ENCODE results near the gene RAB26. TPM values are rescaled to one million over a fixed set of nuclear protein-coding genes. Genes with fewer than 3 reads are reported as not detected.
A peak's percentile ranks its signal among the peaks of the same experiment; 100 is the strongest.
"Not testable (repeated sequence)": the region's sequence is repeated elsewhere in the genome, so short reads cannot be mapped to it uniquely, and the experiment has no call there.

The RAB26 gene
- total RNA-seq, 2 donors from 2014 or later, result 1.8 to 5.1 TPM

DNA sequence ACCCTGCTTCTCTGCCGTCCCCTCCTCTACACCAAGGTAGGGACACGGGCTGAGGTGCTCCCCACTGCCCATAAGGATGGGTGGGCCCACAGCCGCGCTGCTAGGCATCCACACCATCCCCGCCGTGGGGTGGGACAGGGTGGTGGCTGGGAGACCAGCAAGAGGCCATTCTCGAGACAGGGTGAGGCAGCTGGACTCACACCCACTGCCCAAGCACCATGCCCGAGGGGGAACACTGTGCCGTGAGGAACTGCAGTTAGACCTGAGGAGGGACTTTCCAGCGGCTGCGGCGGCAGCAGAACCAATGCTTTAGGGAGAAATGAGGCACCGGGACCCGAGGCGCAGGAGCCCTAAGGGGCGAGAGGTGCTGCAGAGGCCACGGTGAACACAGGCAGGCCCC is 26.0 kb upstream of the RAB26 start:
- Histone ChIP-seq H3K27ac (peak overlapping the region; percentile 84 to 92), H3K4me1 (replicated peaks) (peaks cover 32% of the 10 kb centered on the region), H3K4me3 (no peak overlapping the region), H3K36me3 (no peaks in the 10 kb centered on the region), H3K9me3 (no peaks in the 10 kb centered on the region), H3K27me3 (replicated peaks; ENCODE audit: insufficient read depth) (no peaks in the 10 kb centered on the region)
- intact Hi-C loops (cut with DNase I), result no loop called here
- no peak for DNase-seq (ENCODE audit: low spot score)
- TF ChIP-seq POLR2A (IDR thresholded peaks at IDR 0.05), result no peak
- TF ChIP-seq, protein P1, sequence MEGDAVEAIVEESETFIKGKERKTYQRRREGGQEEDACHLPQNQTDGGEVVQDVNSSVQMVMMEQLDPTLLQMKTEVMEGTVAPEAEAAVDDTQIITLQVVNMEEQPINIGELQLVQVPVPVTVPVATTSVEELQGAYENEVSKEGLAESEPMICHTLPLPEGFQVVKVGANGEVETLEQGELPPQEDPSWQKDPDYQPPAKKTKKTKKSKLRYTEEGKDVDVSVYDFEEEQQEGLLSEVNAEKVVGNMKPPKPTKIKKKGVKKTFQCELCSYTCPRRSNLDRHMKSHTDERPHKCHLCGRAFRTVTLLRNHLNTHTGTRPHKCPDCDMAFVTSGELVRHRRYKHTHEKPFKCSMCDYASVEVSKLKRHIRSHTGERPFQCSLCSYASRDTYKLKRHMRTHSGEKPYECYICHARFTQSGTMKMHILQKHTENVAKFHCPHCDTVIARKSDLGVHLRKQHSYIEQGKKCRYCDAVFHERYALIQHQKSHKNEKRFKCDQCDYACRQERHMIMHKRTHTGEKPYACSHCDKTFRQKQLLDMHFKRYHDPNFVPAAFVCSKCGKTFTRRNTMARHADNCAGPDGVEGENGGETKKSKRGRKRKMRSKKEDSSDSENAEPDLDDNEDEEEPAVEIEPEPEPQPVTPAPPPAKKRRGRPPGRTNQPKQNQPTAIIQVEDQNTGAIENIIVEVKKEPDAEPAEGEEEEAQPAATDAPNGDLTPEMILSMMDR (IDR thresholded peaks at IDR 0.05), result no peak
- TF ChIP-seq POLR2AphosphoS5 (IDR thresholded peaks at IDR 0.05), result no peak
- 69% methylated on average over 17 of the region's 17 CpGs for WGBS

GRCh38 chr16:2122934-2123683 is 25.3 kb upstream of the RAB26 start:
- intact Hi-C loops (cut with DNase I); H3K9me3 ChIP-seq; H3K36me3 ChIP-seq; H3K27me3 ChIP-seq (replicated peaks; ENCODE audit: insufficient read depth); DNase-seq (ENCODE audit: low spot score); H3K4me3 ChIP-seq: not testable (repeated sequence)
- Histone ChIP-seq H3K4me1 (replicated peaks) (peaks cover 32% of the 10 kb centered on the region), H3K27ac (peak overlapping the region; percentile 84 to 92)
- WGBS, result 54% methylated on average over 13 of the region's 26 CpGs

DNA sequence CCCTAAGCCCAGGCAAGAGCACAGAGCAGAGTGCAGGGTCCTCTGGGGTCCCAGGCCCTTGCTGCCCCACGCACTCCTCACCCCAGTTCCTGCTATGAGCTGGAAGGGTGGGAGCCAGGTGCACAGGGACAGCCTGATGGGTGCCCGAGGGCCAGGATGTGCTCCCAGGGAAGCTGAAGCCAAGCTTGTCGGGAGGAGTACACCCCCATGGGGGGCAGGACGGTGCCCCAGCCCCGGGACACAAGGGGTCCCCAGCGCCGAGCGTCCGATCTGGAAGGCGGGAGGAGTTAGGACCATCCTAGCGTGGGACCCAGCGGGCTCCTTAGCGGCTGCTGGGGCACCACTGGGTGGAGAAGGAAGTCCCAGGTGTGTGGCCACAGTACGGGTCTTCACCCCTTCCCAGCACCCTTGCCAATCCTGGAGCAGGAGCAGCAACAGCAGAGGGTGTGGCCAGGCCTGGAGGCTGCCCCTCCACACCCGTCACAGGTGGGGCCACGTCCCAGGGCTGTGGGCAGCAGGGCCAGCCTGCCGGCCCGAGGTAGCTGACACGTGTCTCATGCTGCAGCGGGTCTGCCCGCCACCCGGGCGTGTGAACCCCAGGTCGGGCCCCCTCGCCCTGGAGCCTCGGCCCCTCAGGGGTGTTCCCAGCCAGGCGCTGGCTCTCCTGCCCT is 24.6 kb upstream of the RAB26 start:
- H3K36me3 ChIP-seq; H3K9me3 ChIP-seq; H3K4me3 ChIP-seq; DNase-seq (ENCODE audit: low spot score); H3K27me3 ChIP-seq (replicated peaks; ENCODE audit: insufficient read depth); intact Hi-C loops (cut with DNase I): not testable (repeated sequence)
- Histone ChIP-seq H3K27ac (peak overlapping the region; percentile 84 to 92), H3K4me1 (replicated peaks) (peaks cover 32% of the 10 kb centered on the region)
- 34% methylated on average over 10 of the region's 27 CpGs for WGBS

GRCh38 chr16:2124377-2124693 is 24.1 kb upstream of the RAB26 start:
- WGBS, result 24% methylated on average over 6 of the region's 11 CpGs
- intact Hi-C loops (cut with DNase I); DNase-seq (ENCODE audit: low spot score): not testable (repeated sequence)

DNA sequence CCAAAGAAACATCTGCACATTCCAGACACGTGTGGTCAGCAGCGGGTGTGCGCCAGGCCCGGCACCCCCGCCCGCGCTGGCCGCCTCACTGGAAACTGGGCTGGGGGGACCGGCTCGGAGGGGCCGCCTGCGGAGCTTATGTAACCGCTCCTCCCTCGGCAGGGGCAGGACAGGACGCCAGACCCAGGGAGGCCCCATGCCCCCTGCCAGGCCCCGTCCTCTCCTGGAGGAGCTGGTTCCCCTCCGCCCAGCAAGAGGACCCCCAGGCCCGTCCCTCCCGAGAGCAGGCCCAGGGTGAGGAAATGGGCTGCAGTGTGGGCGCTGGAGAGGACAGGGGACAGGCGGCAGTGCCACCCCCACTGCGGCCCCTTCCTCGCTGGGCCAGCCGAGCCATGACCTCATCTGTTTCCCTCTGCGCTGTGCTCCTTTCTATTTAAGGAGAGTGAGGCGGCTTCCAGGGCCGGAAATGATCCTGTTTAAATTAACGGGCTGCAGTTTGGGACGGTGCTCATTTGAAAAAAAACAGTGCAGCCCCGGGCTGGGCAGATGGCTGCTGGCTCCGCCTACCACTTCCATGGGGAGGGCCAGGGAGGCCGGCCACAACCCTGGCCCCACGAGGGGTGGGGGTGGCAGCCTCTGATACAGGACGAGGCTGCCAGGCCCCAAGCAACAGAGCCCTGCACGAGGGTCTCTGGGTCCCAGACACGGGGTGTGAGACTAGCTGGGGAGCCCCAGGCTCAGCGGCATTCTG is 23.6 kb upstream of the RAB26 start:
- H3K36me3 ChIP-seq; H3K4me3 ChIP-seq; H3K9me3 ChIP-seq; intact Hi-C loops (cut with DNase I); H3K27me3 ChIP-seq (replicated peaks; ENCODE audit: insufficient read depth): not testable (repeated sequence)
- peak; percentile 44 for TF ChIP-seq POLR2AphosphoS5 (IDR thresholded peaks at IDR 0.05)
- 7% methylated on average over 24 of the region's 37 CpGs for WGBS
- Histone ChIP-seq H3K4me1 (replicated peaks) (peaks cover 33% of the 10 kb centered on the region), H3K27ac (peak overlapping the region; percentile 84 to 92)
- peak; percentile 42 for DNase-seq (ENCODE audit: low spot score)

More at GRCh38 chr16:2124377-2124693, 24.1 kb upstream of the RAB26 start:
- Histone ChIP-seq H3K27ac (peak overlapping the region; percentile 84 to 92), H3K4me1 (replicated peaks) (peaks cover 32% of the 10 kb centered on the region)
- not testable (repeated sequence) for H3K36me3 ChIP-seq; H3K9me3 ChIP-seq; H3K27me3 ChIP-seq (replicated peaks; ENCODE audit: insufficient read depth); H3K4me3 ChIP-seq

DNA sequence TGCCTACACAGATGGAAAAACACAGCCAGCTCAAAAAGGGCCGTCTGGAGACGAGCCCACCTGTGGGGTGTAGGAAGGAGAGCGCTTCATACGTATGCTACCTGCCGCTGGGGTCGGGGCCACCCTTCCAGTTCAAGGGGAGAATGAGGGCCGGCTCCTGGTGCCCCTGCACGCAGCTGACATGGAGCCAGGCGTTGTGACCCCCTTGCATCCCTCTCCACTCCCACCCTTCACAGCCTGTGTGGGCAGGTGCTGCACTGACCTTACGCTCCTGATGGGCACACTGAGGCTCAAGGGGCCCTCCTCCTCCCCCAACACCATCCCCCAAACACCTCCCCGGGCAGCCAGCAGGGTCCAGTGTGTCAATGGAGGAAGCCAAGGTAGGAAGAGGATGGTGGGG is 22.8 kb upstream of the RAB26 start:
- H3K36me3 ChIP-seq; H3K27me3 ChIP-seq (replicated peaks; ENCODE audit: insufficient read depth); DNase-seq (ENCODE audit: low spot score); H3K4me3 ChIP-seq; intact Hi-C loops (cut with DNase I); H3K9me3 ChIP-seq: not testable (repeated sequence)
- WGBS, result 48% methylated on average over 6 of the region's 11 CpGs
- peak overlapping the region; percentile 84 to 92 for H3K27ac ChIP-seq
- peaks cover 40% of the 10 kb centered on the region for H3K4me1 ChIP-seq (replicated peaks)

DNA sequence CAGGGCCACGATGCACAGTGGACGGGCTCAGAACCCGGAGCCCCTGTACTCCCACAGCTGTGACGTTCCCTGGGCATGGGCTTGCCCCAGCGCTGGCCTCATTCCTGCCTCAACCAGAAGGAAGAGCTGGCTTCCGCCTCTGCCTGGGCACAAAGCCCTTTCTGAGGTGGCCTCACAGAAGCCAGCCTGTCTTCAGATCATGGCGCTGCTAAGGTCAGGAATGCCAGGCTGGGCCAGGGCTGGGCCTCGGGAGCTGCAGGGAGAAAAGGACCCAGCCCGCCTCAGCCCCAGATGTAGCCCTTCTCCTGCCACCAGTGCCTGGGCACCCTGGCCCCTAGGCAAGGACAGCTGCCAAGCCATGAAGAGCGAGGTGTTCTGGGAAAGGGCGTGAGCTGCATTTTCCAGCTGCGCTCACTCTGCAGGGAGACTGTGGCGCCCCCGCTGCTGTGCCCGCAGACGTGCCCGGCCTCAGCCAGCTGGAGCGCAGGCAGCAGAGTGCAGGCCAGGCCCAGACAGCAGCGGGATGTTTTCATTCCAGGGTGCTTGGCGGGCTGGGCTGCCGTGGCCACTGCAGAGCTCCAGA is 22.2 kb upstream of the RAB26 start:
- intact Hi-C loops (cut with DNase I); H3K9me3 ChIP-seq; H3K4me3 ChIP-seq; H3K27me3 ChIP-seq (replicated peaks; ENCODE audit: insufficient read depth); DNase-seq (ENCODE audit: low spot score); H3K36me3 ChIP-seq: not testable (repeated sequence)
- Histone ChIP-seq H3K27ac (peak overlapping the region; percentile 84 to 92), H3K4me1 (replicated peaks) (peaks cover 40% of the 10 kb centered on the region)
- peak; percentile 17 for TF ChIP-seq POLR2AphosphoS5 (IDR thresholded peaks at IDR 0.05)
- WGBS, result 12% methylated on average over 20 of the region's 21 CpGs

- H3K36me3 ChIP-seq; H3K4me3 ChIP-seq; DNase-seq (ENCODE audit: low spot score); intact Hi-C loops (cut with DNase I); H3K27me3 ChIP-seq (replicated peaks; ENCODE audit: insufficient read depth); H3K9me3 ChIP-seq: not testable (repeated sequence)
- H3K4me1 ChIP-seq (replicated peaks), result peaks cover 40% of the 10 kb centered on the region
- WGBS, result 50% methylated on average over 27 of the region's 31 CpGs
- H3K27ac ChIP-seq, result peak overlapping the region; percentile 84 to 92
Measured at GRCh38 chr16:2126928-2127556, 21.4 kb upstream of the RAB26 start.
